Measurements from ENCODE around the gene STXBP2.

- TF ChIP-seq REST (tag by site-specific recombination; IDR thresholded peaks at IDR 0.05) (no peak), SP2 (tag by site-specific recombination; IDR thresholded peaks at IDR 0.05) (no peak), ZNF549 (tag by site-specific recombination; IDR thresholded peaks at IDR 0.05) (no peak), CTCF (tag by site-specific recombination; IDR thresholded peaks at IDR 0.05) (no peak)
Measured at GRCh38 chr19:7640803-7641202, 3.9 kb downstream of the STXBP2 start.
